ENCODE measurements around the gene FAM120AOS.
A peak's percentile ranks its signal among the peaks of the same experiment; 100 is the strongest.

The FAM120AOS gene

DNA sequence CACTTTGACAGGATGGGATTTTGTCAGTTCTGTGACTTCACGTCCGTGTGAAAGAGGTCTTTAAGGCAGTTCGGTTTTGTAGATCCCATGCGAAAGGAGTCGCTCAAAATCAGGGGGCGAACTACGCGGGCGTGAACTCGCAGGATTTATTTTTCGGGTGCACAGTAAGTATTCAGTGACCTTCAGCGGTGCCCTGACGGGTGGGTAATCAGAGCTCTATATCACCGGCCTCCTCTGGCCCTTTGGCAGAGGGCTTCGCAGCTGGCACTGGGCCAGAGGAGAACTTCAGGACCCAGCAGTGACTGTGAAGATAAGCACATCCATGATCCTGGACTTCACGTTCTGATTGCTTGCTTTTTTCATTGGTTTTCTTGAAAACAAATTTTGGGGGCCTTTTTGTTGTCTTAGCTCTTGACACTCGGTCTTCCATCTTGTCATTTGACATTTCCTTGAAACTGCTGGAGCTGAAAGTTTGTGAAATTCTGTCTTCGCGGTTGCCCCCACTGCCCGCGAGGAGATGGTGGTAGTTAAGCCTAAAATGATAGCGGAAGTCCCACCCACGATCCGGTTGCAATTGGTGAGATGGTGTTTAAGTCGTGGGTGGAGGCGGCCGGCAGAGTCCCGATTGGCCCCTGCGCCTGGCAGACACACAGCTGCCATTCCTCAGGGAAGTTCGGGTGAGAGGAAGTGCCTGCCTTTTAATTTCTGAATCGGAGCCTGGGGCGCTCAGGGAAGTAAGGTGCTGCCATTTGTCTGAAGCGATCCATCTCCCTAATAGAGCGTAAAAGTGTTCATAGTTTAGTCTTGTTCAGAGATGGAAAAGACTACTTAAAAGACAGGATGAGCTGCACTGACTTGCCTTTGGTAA lies at the start of gene FAM120AOS:
TSS of gene FAM120AOS (minus strand) at position 535 of the 868 bp plus-strand sequence. CDS start 872 bp downstream, outside the sequence.
- Histone ChIP-seq H3K4me3 (ENCODE audit: low read depth, low read length) (peak within 1 kb of the TSS; percentile 99), H3K4me1 (ENCODE audit: control insufficient read depth, insufficient read depth, low read length) (peaks cover 10% of the 10 kb centered on the region; the same call in 1 of the 2 replicates), H3K9ac (ENCODE audit: low read length) (peak within 1 kb of the TSS; percentile 95), H3K36me3 (ENCODE audit: control insufficient read depth, insufficient read depth, low read length) (peaks cover 6% of the 10 kb centered on the region), H3K9me3 (ENCODE audit: control insufficient read depth, insufficient read depth, low read depth, low read length) (no peaks in the 10 kb centered on the region), H3K27ac (ENCODE audit: low read depth, low read length) (peak within 1 kb of the TSS; percentile 88; the same call in 1 of the 2 replicates), H3K27me3 (ENCODE audit: control insufficient read depth, insufficient read depth, low read length) (no peaks in the 10 kb centered on the region)

DNA sequence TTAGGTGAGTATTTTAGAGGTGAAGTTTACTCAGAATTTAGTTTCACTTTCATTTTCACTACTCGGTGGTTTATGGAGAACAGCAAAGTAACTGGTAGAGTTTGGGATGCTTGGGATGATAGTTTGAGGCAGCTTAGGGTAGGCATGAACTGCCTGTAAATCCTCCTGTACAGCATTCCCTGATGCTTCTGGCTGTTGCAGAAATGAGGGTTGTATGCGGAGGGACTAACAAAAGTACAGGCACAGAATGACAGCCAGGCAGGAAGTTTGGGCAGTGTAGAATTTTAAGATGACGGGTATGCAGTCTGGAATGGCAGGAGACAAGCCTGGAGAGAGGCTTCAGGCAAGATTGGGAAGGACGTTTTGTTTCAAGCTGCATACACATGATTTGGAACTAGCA lies 48.0 kb upstream of the FAM120AOS start:
- Histone ChIP-seq H3K36me3 (ENCODE audit: control insufficient read depth, insufficient read depth, low read length) (peaks cover 64% of the 10 kb centered on the region), H3K9ac (ENCODE audit: low read length) (no peak overlapping the region), H3K4me1 (ENCODE audit: control insufficient read depth, insufficient read depth, low read length) (no peaks in the 10 kb centered on the region), H3K27me3 (ENCODE audit: control insufficient read depth, insufficient read depth, low read length) (no peaks in the 10 kb centered on the region), H3K4me3 (ENCODE audit: low read depth, low read length) (no peak overlapping the region), H3K9me3 (ENCODE audit: control insufficient read depth, insufficient read depth, low read depth, low read length) (no peaks in the 10 kb centered on the region), H3K27ac (ENCODE audit: low read depth, low read length) (no peak overlapping the region)

DNA sequence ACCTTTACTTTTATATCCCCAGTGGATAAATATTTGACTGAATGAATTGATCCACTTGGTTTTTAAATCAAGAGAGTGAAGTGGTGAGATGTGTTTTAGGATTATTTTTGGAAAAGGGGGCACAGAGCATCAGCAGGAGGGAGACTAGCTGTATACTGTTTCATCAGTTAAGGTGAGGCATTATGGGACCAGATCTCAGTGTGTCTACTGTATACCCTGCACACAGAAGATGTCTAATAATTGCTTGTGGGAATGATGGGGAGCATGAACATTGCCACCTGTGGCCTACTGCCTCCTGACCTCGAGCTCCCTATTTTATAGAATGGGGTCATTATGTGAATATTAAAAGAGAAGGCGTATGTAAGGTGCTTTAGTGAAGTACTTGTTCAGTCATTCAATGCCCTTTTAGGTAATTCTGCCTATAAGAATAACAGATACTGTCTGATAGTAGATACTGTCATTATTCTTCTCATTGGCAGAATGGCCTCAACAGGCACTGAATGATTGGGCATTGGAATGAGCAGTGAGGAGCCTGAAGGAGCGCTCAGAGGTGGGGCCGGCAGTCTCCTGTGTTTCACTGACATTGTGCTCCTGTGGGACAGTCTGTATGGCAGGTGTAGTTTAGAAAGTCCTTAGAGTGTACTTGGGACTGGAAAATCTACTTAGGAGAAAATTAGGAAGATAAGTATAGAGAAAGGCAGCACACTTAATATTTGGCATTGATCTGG lies 47.4 kb upstream of the FAM120AOS start:
- no peak overlapping the region for H3K9ac ChIP-seq (ENCODE audit: low read length)
- H3K4me3 ChIP-seq (ENCODE audit: low read depth, low read length) = no peak overlapping the region
- peaks cover 70% of the 10 kb centered on the region for H3K36me3 ChIP-seq (ENCODE audit: control insufficient read depth, insufficient read depth, low read length)

DNA sequence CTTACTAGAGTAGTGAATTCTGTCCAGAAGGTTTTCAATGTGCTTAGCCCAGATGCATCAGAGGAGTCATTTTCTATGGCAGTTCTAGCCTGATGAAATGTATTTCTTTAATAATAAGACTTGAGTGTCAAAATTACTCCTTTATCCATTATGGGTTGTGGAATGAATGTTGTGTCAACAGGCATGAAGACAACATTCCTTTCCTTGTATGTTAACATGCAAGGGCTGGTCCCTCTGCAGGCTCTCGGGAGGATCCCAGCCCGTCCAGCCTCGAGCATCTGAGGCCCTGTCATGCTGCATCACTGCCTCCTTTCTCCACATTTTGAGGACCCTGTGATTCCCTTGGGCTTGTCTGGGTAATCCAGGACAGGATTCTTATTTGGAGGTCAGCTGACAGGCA lies 42.9 kb upstream of the FAM120AOS start:
- no peaks in the 10 kb centered on the region for H3K4me1 ChIP-seq (ENCODE audit: control insufficient read depth, insufficient read depth, low read length)
- peaks cover 74% of the 10 kb centered on the region for H3K36me3 ChIP-seq (ENCODE audit: control insufficient read depth, insufficient read depth, low read length)
- H3K4me3 ChIP-seq (ENCODE audit: low read depth, low read length) = no peak overlapping the region
- no peak overlapping the region for H3K9ac ChIP-seq (ENCODE audit: low read length)
- H3K9me3 ChIP-seq (ENCODE audit: control insufficient read depth, insufficient read depth, low read depth, low read length) = no peaks in the 10 kb centered on the region
- H3K27ac ChIP-seq (ENCODE audit: low read depth, low read length) = no peak overlapping the region
- H3K27me3 ChIP-seq (ENCODE audit: control insufficient read depth, insufficient read depth, low read length) = no peaks in the 10 kb centered on the region

More for the DNA sequence above, 47.4 kb upstream of the FAM120AOS start:
- Histone ChIP-seq H3K9me3 (ENCODE audit: control insufficient read depth, insufficient read depth, low read depth, low read length) (no peaks in the 10 kb centered on the region), H3K4me1 (ENCODE audit: control insufficient read depth, insufficient read depth, low read length) (no peaks in the 10 kb centered on the region), H3K27me3 (ENCODE audit: control insufficient read depth, insufficient read depth, low read length) (no peaks in the 10 kb centered on the region), H3K27ac (ENCODE audit: low read depth, low read length) (no peak overlapping the region)

DNA sequence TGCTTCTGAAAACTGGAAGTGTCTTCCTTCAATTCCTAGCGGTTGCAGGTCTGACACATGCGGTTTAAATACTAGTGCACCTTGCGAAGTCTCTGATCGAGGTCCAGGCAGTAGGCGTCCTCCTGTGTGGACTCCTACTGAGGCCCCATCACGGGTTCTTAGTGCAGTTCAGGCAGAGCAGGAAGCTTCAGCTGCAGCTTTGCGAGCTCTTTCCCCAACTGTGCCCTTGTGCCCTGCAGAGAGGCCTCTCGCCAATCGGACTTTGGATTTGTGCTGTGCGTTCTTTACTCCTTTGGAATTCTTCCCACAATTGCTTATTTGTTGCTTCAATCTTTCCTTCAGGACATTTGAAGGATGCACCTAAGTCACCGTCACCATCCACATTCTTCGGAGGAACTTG lies 40.6 kb upstream of the FAM120AOS start:
- peaks cover 60% of the 10 kb centered on the region for H3K36me3 ChIP-seq (ENCODE audit: control insufficient read depth, insufficient read depth, low read length)
- H3K27ac ChIP-seq (ENCODE audit: low read depth, low read length) = no peak overlapping the region
- H3K4me3 ChIP-seq (ENCODE audit: low read depth, low read length) = no peak overlapping the region
- no peak overlapping the region for H3K9ac ChIP-seq (ENCODE audit: low read length)
- no peaks in the 10 kb centered on the region for H3K27me3 ChIP-seq (ENCODE audit: control insufficient read depth, insufficient read depth, low read length)
- no peaks in the 10 kb centered on the region for H3K4me1 ChIP-seq (ENCODE audit: control insufficient read depth, insufficient read depth, low read length)
- H3K9me3 ChIP-seq (ENCODE audit: control insufficient read depth, insufficient read depth, low read depth, low read length) = no peaks in the 10 kb centered on the region

DNA sequence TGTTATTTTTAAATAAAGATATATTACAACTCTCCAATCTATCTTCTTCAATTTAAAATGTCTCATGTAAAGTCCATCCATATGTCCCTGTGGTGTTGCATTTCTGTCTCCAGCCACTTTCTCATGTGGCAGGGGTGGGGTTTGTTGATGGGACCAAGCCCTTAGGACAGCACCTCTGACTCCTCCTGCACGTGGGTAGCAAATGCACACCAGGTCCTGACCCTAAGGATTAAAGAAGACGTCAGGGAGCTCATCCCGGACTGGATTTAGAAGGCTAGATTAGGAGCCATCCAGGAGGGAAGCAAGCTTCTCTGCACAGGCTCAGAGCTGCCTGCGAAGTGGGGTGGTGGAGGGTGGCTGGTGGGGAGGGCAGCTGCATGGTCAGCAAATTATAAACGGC lies 38.9 kb upstream of the FAM120AOS start:
- Histone ChIP-seq H3K27me3 (ENCODE audit: control insufficient read depth, insufficient read depth, low read length) (no peaks in the 10 kb centered on the region), H3K9ac (ENCODE audit: low read length) (no peak overlapping the region), H3K4me3 (ENCODE audit: low read depth, low read length) (no peak overlapping the region), H3K4me1 (ENCODE audit: control insufficient read depth, insufficient read depth, low read length) (no peaks in the 10 kb centered on the region), H3K36me3 (ENCODE audit: control insufficient read depth, insufficient read depth, low read length) (peaks cover 52% of the 10 kb centered on the region), H3K9me3 (ENCODE audit: control insufficient read depth, insufficient read depth, low read depth, low read length) (no peaks in the 10 kb centered on the region), H3K27ac (ENCODE audit: low read depth, low read length) (no peak overlapping the region)

DNA sequence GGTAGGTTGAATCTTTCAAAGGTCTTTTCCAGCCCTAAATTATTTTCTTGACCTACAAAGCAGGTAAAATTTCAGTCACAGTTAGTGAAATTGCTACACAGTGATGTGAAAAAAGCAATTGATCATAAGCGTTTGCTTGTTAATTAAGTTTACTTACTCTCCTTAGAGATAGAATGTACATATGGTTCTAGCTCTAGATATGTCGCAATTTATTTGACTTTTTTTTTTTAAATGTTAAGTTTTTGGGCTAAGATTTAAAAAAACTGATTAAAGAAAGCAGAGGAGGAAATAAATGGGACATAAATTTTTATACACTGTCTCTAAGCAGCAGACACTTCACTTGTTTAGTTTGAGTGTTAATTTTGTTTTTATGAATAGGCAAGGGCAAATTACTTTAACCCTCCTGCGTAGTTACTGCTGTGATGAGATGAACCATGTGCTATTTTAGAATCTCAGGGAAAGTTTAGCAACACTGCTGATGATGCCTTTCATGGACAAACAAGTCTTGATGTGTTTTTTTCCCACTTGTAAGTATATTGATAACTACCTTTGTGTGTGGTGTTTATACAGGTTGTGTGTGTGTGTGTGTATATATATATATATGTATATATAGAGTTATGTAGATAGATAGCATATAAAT lies 38.3 kb upstream of the FAM120AOS start:
- Histone ChIP-seq H3K4me1 (ENCODE audit: control insufficient read depth, insufficient read depth, low read length) (no peaks in the 10 kb centered on the region), H3K36me3 (ENCODE audit: control insufficient read depth, insufficient read depth, low read length) (peaks cover 46% of the 10 kb centered on the region), H3K27ac (ENCODE audit: low read depth, low read length) (no peak overlapping the region), H3K9ac (ENCODE audit: low read length) (no peak overlapping the region), H3K4me3 (ENCODE audit: low read depth, low read length) (no peak overlapping the region), H3K9me3 (ENCODE audit: control insufficient read depth, insufficient read depth, low read depth, low read length) (no peaks in the 10 kb centered on the region), H3K27me3 (ENCODE audit: control insufficient read depth, insufficient read depth, low read length) (no peaks in the 10 kb centered on the region)

DNA sequence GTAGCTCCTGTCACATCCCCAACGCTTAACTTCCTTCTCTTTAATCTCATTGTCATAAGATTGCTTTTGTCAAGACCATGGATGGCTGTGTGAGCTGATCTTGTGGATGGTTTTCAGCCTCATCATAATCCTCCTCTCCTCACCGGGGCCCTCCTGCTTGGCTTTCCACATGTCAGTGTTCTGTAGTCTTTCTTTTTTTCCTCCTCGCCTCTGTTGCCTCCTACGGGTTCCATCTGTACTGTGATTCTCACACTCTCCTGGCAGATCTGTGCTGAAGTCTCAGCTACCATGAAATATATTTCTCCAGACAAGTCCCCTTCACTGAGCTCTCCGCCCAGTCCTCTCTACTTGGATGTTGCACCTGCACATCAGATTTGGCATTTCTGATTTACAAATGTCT lies 34.9 kb upstream of the FAM120AOS start:
- Histone ChIP-seq H3K9me3 (ENCODE audit: control insufficient read depth, insufficient read depth, low read depth, low read length) (no peaks in the 10 kb centered on the region), H3K9ac (ENCODE audit: low read length) (no peak overlapping the region), H3K36me3 (ENCODE audit: control insufficient read depth, insufficient read depth, low read length) (peaks cover 36% of the 10 kb centered on the region), H3K27ac (ENCODE audit: low read depth, low read length) (no peak overlapping the region), H3K4me3 (ENCODE audit: low read depth, low read length) (no peak overlapping the region), H3K27me3 (ENCODE audit: control insufficient read depth, insufficient read depth, low read length) (no peaks in the 10 kb centered on the region), H3K4me1 (ENCODE audit: control insufficient read depth, insufficient read depth, low read length) (no peaks in the 10 kb centered on the region)

DNA sequence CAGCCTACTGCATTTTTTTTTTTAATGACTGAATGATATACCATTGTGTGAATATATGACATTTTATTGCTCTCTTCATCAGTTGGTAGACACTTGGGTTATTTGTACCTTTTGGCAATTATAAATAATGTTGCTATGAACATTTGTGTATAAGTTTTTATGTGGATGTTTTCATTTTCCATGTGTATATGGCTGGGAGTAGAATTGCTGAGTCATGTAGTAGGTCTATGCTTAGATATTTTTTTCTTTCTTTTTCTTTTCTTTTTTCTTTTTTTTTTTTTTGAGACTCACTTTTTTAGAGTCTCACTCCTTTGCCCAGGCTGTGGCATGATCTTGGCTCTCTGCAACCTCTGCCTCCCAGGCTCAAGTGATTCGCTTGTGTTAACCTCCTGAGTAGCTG lies 32.9 kb upstream of the FAM120AOS start:
- H3K27me3 ChIP-seq (ENCODE audit: control insufficient read depth, insufficient read depth, low read length) = no peaks in the 10 kb centered on the region
- H3K27ac ChIP-seq (ENCODE audit: low read depth, low read length) = no peak overlapping the region; the same call in 1 of the 2 replicates
- H3K36me3 ChIP-seq (ENCODE audit: control insufficient read depth, insufficient read depth, low read length) = peaks cover 37% of the 10 kb centered on the region
- H3K4me1 ChIP-seq (ENCODE audit: control insufficient read depth, insufficient read depth, low read length) = no peaks in the 10 kb centered on the region
- H3K9ac ChIP-seq (ENCODE audit: low read length) = no peak overlapping the region
- H3K9me3 ChIP-seq (ENCODE audit: control insufficient read depth, insufficient read depth, low read depth, low read length) = no peaks in the 10 kb centered on the region
- H3K4me3 ChIP-seq (ENCODE audit: low read depth, low read length) = no peak overlapping the region

DNA sequence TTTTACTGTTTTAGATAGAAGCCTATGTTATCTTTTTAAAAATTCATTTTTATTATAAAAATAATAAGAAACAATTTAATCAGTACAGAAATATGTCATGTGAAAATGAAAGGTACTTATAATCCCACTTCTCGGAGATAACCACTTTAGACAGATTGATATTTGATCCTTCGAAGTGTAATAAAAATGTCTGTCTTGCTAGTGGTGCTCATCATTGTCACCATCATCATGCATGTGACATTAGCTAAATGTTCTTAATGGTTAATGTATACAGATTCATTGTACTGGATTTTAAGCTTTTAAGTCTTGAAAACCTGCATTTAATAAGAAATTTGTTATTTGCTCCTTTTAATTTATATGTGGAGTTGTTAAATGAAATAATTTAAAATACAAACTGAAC lies 30.1 kb upstream of the FAM120AOS start:
- Histone ChIP-seq H3K4me3 (ENCODE audit: low read depth, low read length) (no peak overlapping the region), H3K9ac (ENCODE audit: low read length) (no peak overlapping the region), H3K4me1 (ENCODE audit: control insufficient read depth, insufficient read depth, low read length) (peaks cover 13% of the 10 kb centered on the region), H3K27ac (ENCODE audit: low read depth, low read length) (no peak overlapping the region), H3K27me3 (ENCODE audit: control insufficient read depth, insufficient read depth, low read length) (no peaks in the 10 kb centered on the region), H3K36me3 (ENCODE audit: control insufficient read depth, insufficient read depth, low read length) (peaks cover 26% of the 10 kb centered on the region), H3K9me3 (ENCODE audit: control insufficient read depth, insufficient read depth, low read depth, low read length) (no peaks in the 10 kb centered on the region)
